Body of pancreas (tissue), 4 donors: Measurements from ENCODE around the gene HDAC7. TPM values are rescaled to one million over a fixed set of nuclear protein-coding genes. Genes with fewer than 3 reads are reported as not detected.

Experiments
- ATAC-seq: fragments of 150-250 bp; one replicate; pipeline ENCODE4 v1.9.1; 2016
- DNase-seq, 4 donors: peaks; one replicate each; pipeline ENCODE4 v3.0.0-alpha.2; 2019
- H3K27ac ChIP-seq, 4 donors: fragments of 200-600 bp; sonication (generic); 1 replicate in 3 of 4; 2 replicates in 1 of 4; pipeline versions ENCODE4 v1.5.1 to v1.6.1; 2016 to 2019; ENCODE audit warnings: mild to moderate bottlenecking in 1 of 4, mixed read lengths in 1 of 4, moderate library complexity in 1 of 4
- H3K27me3 ChIP-seq, 2 donors: fragments of 200-600 bp; sonication (generic); one replicate each; pipeline ENCODE4 v1.6.0; 2016; ENCODE audit warnings: mild to moderate bottlenecking in 1 of 2
- H3K36me3 ChIP-seq, 2 donors: fragments of 200-600 bp; sonication (generic); replicated peaks in 1 of 2; 2 replicates each; pipeline ENCODE4 v1.5.1; 2016; ENCODE audit warnings: low read depth in 2 of 2; ENCODE audit not compliant: insufficient read depth in 1 of 2
- H3K4me1 ChIP-seq: fragments of 200-600 bp; sonication (generic); one replicate; pipeline ENCODE4 v1.6.0; 2016
- H3K4me3 ChIP-seq, 2 donors: fragments of 200-600 bp; sonication (generic); 1 replicate in 1 of 2; 2 replicates in 1 of 2; pipeline ENCODE4 v1.5.1; 2016 to 2019
- H3K9me3 ChIP-seq, 3 donors: fragments of 200-600 bp; sonication (generic); 1 replicate in 2 of 3; 2 replicates in 1 of 3; pipeline ENCODE4 v1.5.1; 2016
- POLR2A ChIP-seq, 3 donors: fragments of 450-650 bp; IDR thresholded peaks; one replicate each; pipeline ENCODE4 v1.6.1; 2016; ENCODE audit warnings: antibody characterized with exemption in 3 of 3, mild to moderate bottlenecking in 2 of 3
- WGBS, 2 donors: methylation state at CpG; one replicate each; pipeline ENCODE4 v1.1.5; 2017; 5-methylcytosine and 5-hydroxymethylcytosine counted together
- intact Hi-C: fragments of 100-400 bp; cut with DNase I; formaldehyde crosslinking; loops from one replicate; pipeline ENCODE4 v1.15.1; 2023
- total RNA-seq, 2 donors: library from RNA; depleted of rRNA; stranded (reverse); fragments of >200 nt; gene quantifications; one replicate each; pipeline ENCODE4 v1.1.0, GENCODE V29; 2016
- TF ChIP-seq, protein P1 (sequence below), 7 experiments: fragments of 450-650 bp in 4 of 7; fragments of 200-600 bp in 3 of 7; sonication (generic) in 3 of 7; IDR thresholded peaks; one replicate each; pipeline ENCODE4 v1.5.1; 2016 to 2019; ENCODE audit warnings: antibody characterized with exemption in 7 of 7

HDAC7 gene
- total RNA-seq, 2 donors from 2014 or later = 26.2 to 26.7 TPM

- DNase-seq (no peak), ATAC-seq (no peak)
- 61 to 64% methylated on average over 4 of the region's 4 CpGs for WGBS, 2 donors
- TF ChIP-seq, protein P1, sequence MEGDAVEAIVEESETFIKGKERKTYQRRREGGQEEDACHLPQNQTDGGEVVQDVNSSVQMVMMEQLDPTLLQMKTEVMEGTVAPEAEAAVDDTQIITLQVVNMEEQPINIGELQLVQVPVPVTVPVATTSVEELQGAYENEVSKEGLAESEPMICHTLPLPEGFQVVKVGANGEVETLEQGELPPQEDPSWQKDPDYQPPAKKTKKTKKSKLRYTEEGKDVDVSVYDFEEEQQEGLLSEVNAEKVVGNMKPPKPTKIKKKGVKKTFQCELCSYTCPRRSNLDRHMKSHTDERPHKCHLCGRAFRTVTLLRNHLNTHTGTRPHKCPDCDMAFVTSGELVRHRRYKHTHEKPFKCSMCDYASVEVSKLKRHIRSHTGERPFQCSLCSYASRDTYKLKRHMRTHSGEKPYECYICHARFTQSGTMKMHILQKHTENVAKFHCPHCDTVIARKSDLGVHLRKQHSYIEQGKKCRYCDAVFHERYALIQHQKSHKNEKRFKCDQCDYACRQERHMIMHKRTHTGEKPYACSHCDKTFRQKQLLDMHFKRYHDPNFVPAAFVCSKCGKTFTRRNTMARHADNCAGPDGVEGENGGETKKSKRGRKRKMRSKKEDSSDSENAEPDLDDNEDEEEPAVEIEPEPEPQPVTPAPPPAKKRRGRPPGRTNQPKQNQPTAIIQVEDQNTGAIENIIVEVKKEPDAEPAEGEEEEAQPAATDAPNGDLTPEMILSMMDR (IDR thresholded peaks at IDR 0.05) = no peak
- no peak for TF ChIP-seq POLR2A (IDR thresholded peaks at IDR 0.05)
- Histone ChIP-seq H3K36me3 (no peaks in the 10 kb centered on the region), H3K4me1 (peaks cover 14% of the 10 kb centered on the region), H3K4me3 (no peak overlapping the region), H3K27ac (no peak overlapping the region), H3K9me3 (no peaks in the 10 kb centered on the region), H3K27me3 (no peaks in the 10 kb centered on the region)
- intact Hi-C loops = no loop called here
Measured at GRCh38 chr12:47747126-47747525, 72.6 kb downstream of the HDAC7 start.

GRCh38 chr12:47746523-47746922 lies 73.2 kb downstream of the HDAC7 start:
- Histone ChIP-seq H3K4me3 (no peak overlapping the region), H3K9me3 (no peaks in the 10 kb centered on the region), H3K27me3 (no peaks in the 10 kb centered on the region), H3K27ac (no peak overlapping the region), H3K36me3 (no peaks in the 10 kb centered on the region), H3K4me1 (peaks cover 14% of the 10 kb centered on the region)
- 80 to 87% methylated on average over 3 to 7 of the region's 7 CpGs for WGBS, 2 donors
- DNase-seq = no peak
- no peak for ATAC-seq
- intact Hi-C loops = no loop called here
- TF ChIP-seq, protein P1 (IDR thresholded peaks at IDR 0.05) = no peak
- TF ChIP-seq POLR2A (IDR thresholded peaks at IDR 0.05) = no peak

DNA sequence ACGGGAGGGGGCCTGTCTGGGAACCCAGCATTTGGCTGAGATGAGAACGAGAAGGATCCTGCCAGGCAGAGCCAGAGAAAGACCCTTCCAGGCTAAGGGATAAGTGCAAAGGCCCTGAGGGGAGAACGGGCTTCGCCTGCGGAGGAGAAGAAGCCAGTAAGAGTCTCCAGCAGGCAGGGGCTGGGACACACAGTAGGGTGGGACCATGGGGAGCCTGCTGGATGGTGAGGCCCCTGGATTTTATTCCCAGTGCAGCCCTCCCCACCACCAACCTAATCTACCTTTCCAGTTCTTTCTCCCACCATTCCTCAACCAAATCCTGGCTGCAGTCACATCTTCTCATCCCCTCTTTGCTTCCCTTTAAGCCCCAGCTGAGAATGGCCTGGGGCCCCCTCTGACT lies 73.6 kb downstream of the HDAC7 start:
- DNase-seq (no peak), ATAC-seq (no peak)
- H3K4me1 ChIP-seq = peaks cover 17% of the 10 kb centered on the region
- H3K27me3 ChIP-seq = no peaks in the 10 kb centered on the region
- WGBS, 2 donors = 69 to 78% methylated on average over 5 of the region's 5 CpGs
- no peak overlapping the region for H3K4me3 ChIP-seq
- no peaks in the 10 kb centered on the region for H3K36me3 ChIP-seq
- no peak overlapping the region for H3K27ac ChIP-seq
- no peaks in the 10 kb centered on the region for H3K9me3 ChIP-seq
- TF ChIP-seq, protein P1 (IDR thresholded peaks at IDR 0.05) = no peak
- no peak for TF ChIP-seq POLR2A (IDR thresholded peaks at IDR 0.05)
- intact Hi-C loops = no loop called here

- ATAC-seq = no peak
- no peaks in the 10 kb centered on the region for H3K9me3 ChIP-seq
- peaks cover 15% of the 10 kb centered on the region for H3K4me1 ChIP-seq
- DNase-seq = no peak
- no peaks in the 10 kb centered on the region for H3K27me3 ChIP-seq
- H3K27ac ChIP-seq = no peak overlapping the region
- no peak overlapping the region for H3K4me3 ChIP-seq
- 62 to 72% methylated on average over 16 of the region's 16 CpGs for WGBS, 2 donors
- H3K36me3 ChIP-seq = no peaks in the 10 kb centered on the region
- no peak for TF ChIP-seq POLR2A (IDR thresholded peaks at IDR 0.05)
- TF ChIP-seq, protein P1 (IDR thresholded peaks at IDR 0.05) = no peak
- intact Hi-C loops = no loop called here
Measured at GRCh38 chr12:47745485-47746041, 74.1 kb downstream of the HDAC7 start.

DNA sequence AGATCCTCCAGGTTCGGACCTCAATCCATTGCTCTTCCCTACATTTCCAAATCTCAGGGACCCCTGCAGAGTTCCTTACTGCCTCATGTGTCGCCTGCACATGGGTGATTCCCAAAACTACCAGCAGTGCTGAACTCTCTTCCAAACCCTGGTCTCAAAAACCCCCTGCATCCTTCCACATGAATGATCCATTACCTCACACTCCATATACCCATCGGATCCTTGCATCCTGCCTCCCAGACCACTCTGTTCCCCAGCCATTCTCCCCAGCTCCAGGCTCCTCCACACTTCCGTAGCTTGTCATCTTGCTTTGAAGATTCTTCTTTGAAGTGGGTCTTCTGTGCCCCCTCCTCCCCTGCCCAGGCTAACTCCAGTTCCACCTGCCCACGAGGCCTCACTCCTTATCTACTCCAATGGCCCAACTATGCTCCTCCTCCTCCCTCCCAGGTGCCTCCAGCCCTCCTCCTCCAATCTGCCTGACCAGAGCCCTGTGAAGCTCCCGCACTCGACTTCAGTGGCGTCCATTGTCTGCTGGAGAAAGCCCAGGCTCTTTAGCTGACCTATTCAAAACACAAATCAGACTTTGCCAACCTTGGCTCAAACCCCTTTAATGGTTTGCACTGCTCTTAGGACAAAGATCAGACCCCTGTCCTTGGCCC lies 74.8 kb downstream of the HDAC7 start:
- Histone ChIP-seq H3K27ac (no peak overlapping the region), H3K36me3 (no peaks in the 10 kb centered on the region), H3K4me1 (peaks cover 12% of the 10 kb centered on the region), H3K27me3 (no peaks in the 10 kb centered on the region), H3K4me3 (no peak overlapping the region), H3K9me3 (no peaks in the 10 kb centered on the region)
- ATAC-seq = no peak
- no peak for DNase-seq
- TF ChIP-seq, protein P1 (IDR thresholded peaks at IDR 0.05) = no peak
- TF ChIP-seq POLR2A (IDR thresholded peaks at IDR 0.05) = no peak
- intact Hi-C loops = no loop called here
- 64 to 66% methylated on average over 8 of the region's 8 CpGs for WGBS, 2 donors
